GM19397 (cell line): Measurements from ENCODE around the gene PHKG1.
"Not testable (repeated sequence)": the region's sequence is repeated elsewhere in the genome, so short reads cannot be mapped to it uniquely, and the experiment has no call there.

Experiments used
- ATAC-seq: cut with Tn5 transposase; IDR thresholded peaks from one replicate; pipeline ENCODE4 v1.9.1; 2021; ENCODE audit warnings: mild to moderate bottlenecking, moderate library complexity; ENCODE audit not compliant: unreplicated experiment

PHKG1 gene

GRCh38 chr7:56092789-56093531 is at the start of gene PHKG1:
Gene PHKG1 (minus strand): TSS chr7:56092952. CDS start chr7:56088941, 4,011 bp downstream.
- ATAC-seq = no peak

GRCh38 chr7:56131062-56131461 is 38.3 kb upstream of the PHKG1 start:
- ATAC-seq = not testable (repeated sequence)

- no peak for ATAC-seq
Observed at GRCh38 chr7:56127241-56127975, 34.7 kb upstream of the PHKG1 start.

- no peak for ATAC-seq
Observed at GRCh38 chr7:56125831-56126230, 33.1 kb upstream of the PHKG1 start.

- no peak for ATAC-seq
Observed at GRCh38 chr7:56124981-56125380, 32.2 kb upstream of the PHKG1 start.

GRCh38 chr7:56121440-56121839 is 28.7 kb upstream of the PHKG1 start:
- ATAC-seq = no peak

- no peak for ATAC-seq
Observed at GRCh38 chr7:56115852-56116538, 23.2 kb upstream of the PHKG1 start, which contains the start of gene NUPR2. Gene NUPR2 (minus strand): TSS chr7:56116417. CDS start chr7:56116314, 103 bp downstream.

GRCh38 chr7:56112244-56112643 is 19.5 kb upstream of the PHKG1 start:
- ATAC-seq = not testable (repeated sequence)

- no peak for ATAC-seq
Observed at GRCh38 chr7:56110611-56111010, 17.9 kb upstream of the PHKG1 start.

- ATAC-seq = no peak
Observed at GRCh38 chr7:56107954-56108258, 15.2 kb upstream of the PHKG1 start.

- ATAC-seq = peak; percentile 100
Observed at GRCh38 chr7:56106108-56107073, 13.6 kb upstream of the PHKG1 start, which contains the start of gene CHCHD2. Gene CHCHD2 (minus strand): TSS chr7:56106476. CDS start chr7:56106413, 63 bp downstream.

GRCh38 chr7:56105508-56105907 is 12.8 kb upstream of the PHKG1 start:
- no peak for ATAC-seq

GRCh38 chr7:56104138-56104537 is 11.4 kb upstream of the PHKG1 start:
- ATAC-seq = not testable (repeated sequence)

GRCh38 chr7:56099653-56100052 is 6.9 kb upstream of the PHKG1 start:
- ATAC-seq = no peak

- ATAC-seq = not testable (repeated sequence)
Observed at GRCh38 chr7:56098187-56099008, 5.6 kb upstream of the PHKG1 start.

GRCh38 chr7:56097700-56098099 is 4.9 kb upstream of the PHKG1 start:
- ATAC-seq = no peak

GRCh38 chr7:56092388-56092787 is 364 bp downstream of the PHKG1 start:
- not testable (repeated sequence) for ATAC-seq

GRCh38 chr7:56091591-56091990 is 1.2 kb downstream of the PHKG1 start:
- no peak for ATAC-seq

- no peak for ATAC-seq
Observed at GRCh38 chr7:56087445-56087844, 5.3 kb downstream of the PHKG1 start.

GRCh38 chr7:56086761-56087160 is 6.0 kb downstream of the PHKG1 start:
- ATAC-seq = no peak
